NCI-H2196 treated with DMSO at 0.1 percent for 48 hours (cell line): Measurements from ENCODE around the gene MPP2.
"Not testable (repeated sequence)": the region's sequence is repeated elsewhere in the genome, so short reads cannot be mapped to it uniquely, and the experiment has no call there.

Source experiments
- DNase-seq: peaks from one replicate; lab custom pipeline; 2025; ENCODE audit not compliant: unreplicated experiment; lab: John Stamatoyannopoulos, UW

Gene MPP2

DNA sequence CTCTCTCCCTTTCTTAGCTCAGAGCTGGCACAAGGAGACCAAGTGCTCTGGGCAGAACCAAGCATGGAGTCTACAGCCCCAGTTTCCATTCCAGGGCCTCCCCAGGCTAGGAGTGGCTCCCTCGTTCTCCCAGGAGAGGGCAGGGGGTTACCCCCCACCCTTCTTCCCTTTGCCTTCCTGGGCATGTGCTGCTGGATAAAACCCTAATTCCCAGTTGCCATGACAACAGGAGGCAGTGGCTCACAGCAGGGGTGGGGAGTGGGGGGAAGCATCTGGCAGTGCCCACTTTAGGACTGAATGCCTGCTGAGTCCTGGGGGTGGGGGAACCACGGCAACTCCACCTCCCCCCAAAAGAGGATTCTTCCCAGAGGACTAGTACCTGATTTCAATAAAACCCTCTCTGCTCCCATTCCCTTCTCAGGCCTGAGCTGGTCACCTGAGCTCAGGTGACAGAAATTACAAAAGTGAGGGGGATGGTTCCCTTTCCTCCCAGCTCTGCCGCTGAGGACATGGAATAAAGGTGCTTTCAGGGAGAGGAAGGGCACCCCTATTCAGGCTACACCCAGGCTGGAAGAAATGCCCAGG, 1.8 kb downstream of the MPP2 start:
- no peak for DNase-seq

DNA sequence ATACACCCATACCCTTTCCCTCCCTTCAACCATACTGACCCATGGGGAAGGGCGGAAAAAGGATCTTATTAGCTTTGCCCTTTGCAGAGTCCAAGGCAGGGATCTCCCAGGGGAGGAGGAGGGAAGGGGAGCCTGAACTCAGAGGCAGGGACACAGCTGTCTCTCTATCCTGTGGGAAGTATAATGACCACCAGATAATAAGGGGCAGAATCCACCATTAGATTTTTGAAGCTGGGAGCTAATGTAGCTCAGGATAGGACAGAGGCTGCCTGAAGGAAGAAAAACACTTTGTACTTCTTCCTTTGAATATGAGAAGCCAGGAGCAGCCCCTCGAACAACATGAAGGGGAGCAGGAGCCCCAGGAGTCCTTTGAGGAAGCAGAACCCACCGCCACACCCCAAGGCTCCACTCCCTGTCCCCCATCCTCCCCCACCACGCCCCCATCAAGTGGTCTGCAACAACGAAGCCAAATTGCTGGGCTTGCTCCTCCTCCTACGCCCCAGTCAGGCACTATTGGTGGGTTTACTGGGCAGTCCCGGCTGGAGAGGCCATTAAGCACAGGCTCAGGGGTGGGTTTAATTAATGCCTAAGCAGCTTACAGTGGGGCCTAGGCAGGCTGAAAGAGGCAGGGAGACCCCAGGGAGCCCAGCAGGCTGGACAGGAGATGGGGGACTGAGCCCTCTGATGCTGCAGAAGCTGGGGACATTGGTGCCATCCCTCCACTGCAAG, 5.3 kb downstream of the MPP2 start:
- no peak for DNase-seq

DNA sequence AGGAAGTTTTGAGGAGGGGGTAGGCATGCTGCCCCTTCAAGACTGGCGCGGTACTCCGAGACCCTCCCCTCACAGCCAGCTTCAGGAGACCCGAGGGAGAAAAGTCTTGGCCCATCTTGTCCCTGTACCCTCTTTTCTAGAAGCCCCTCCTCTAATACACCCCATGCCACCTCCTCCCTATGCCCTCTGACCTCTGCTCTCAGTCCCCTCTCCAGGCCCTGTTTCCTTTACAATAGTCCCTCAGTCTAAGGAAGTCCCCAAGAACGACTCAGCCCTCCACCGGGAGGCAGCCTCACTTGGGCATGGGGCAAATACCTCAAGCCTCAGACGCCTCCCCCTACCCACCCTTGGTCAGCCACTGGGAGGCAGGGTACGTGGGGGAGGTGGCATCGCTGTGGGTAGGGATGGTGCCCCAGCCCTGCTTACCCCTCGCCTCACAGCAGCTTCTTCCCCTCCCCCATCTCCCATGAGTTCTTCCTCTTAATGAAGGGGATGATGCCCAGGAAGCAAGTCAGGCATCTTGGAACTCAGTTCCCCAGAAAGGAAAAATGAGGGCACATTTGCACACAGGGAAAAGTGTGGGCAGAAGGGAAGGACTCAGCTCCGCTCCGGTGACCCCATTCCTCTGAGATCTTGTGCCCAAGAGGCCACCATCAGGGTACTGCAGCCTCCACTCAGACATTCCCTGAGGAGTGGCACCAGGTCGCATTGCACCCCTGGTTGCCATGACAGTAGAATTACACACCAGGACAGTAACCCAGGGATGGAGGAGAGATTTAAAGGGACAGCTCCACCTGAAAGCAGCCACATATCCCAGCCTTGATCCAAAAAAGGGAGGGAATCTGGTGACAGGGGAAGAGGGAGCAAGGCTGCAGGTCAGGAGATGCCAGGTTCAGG, 6.2 kb downstream of the MPP2 start:
- DNase-seq, result no peak

DNA sequence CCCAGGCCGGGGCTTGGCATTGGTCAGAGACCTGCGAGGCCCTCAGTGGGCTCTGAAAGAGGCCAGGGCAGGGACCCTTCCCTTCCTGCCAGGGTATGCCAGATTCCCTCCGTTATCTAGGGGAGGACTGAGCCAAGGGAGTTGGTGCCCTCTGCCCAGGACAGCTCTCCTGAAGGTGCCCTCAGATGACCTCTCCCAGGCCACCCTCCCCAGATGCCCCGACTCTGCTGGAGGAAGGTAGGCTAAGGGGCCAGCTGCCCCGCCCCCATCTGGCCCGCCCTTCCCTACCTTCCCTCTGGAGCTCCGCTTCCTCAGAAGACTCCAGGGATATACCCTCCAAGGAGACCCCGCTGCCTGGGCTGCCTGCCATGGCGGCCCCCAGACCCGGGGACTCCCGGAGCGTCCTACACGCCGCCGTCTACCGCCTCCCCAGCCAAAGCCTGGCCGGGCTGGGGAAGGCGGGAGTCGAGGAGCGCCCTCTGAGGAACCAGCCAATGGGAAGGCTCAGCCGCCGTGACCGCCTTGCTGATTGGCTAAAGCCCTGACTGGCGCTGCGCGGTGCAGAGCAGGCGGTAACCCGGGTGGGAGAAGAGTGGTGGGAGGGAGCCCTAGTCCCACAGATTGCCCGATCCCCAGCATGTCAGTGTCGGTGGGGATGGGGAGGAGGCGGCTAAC, 7.0 kb downstream of the MPP2 start:
- peak; percentile 62 for DNase-seq

DNA sequence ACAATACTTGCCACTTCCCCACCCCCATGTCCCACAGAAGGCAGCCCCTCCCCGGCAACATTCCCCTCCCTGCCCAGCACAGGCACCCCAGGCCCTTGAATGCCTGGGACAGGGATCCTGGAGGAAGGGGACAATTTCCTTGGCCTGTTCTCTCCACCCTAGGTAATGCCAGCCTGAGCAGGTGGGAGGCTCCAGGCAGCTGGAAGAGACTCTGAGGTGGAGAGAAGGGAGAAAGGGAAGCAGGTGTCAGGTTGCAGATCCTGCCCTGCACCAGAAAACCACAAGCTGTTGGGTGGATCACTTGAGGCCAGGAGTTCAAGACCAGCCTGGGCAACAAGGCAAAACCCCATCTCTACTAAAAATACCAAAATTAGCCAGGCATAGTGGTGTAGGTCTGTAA, 8.9 kb downstream of the MPP2 start:
- no peak for DNase-seq

DNA sequence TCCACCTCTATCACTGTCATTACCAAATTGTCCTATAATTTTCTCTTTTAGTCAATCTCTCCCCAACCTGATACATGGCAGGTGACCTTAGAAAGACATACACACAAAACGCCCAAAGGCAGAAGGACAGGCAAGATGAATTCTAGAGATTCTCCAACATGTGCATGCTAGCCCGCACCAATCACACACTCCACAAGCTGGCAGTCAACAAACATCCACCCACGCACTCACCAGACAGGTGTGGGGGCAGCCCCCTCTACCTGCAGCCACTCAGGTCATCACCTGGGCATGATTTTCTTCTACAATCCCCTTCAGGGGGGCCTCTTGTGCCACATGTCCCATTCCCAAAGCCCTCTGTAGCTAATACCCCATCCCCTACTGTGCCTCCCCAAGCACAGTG, 9.5 kb downstream of the MPP2 start:
- no peak for DNase-seq

DNA sequence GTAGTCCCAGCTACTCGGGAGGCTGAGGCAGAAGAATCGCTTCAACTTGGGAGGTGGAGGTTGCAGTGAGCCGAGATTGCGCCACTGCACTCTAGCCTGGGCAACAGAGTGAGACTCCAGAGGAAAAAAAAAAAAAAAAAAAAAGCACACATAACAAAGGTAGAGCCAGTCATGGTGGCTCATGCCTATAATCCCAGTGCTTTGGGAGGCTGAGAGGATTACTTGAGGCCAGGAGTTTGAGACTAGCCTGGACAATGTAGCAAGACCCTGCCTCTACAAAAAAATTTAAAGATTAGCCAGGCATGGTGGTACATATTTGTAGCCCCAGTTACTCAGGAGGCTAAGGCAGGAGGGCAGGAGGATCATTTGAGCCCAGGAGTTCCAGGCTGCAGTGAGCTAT, 12.8 kb downstream of the MPP2 start:
- DNase-seq, result not testable (repeated sequence)

DNA sequence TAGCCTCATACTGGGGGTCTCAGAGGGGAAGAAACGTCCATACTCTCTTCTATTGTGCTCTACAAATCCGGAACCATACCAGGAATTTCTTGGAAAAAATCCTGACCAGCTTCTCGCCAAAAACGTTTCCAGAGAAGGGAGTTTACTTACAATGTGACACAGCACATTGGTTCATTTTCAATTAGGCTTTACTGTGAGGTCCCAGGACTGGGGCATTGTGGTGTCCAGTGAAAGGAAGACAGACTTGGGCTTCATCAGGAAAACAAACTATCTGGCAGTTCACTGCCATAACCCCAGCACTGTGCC, 14.7 kb downstream of the MPP2 start:
- no peak for DNase-seq

DNA sequence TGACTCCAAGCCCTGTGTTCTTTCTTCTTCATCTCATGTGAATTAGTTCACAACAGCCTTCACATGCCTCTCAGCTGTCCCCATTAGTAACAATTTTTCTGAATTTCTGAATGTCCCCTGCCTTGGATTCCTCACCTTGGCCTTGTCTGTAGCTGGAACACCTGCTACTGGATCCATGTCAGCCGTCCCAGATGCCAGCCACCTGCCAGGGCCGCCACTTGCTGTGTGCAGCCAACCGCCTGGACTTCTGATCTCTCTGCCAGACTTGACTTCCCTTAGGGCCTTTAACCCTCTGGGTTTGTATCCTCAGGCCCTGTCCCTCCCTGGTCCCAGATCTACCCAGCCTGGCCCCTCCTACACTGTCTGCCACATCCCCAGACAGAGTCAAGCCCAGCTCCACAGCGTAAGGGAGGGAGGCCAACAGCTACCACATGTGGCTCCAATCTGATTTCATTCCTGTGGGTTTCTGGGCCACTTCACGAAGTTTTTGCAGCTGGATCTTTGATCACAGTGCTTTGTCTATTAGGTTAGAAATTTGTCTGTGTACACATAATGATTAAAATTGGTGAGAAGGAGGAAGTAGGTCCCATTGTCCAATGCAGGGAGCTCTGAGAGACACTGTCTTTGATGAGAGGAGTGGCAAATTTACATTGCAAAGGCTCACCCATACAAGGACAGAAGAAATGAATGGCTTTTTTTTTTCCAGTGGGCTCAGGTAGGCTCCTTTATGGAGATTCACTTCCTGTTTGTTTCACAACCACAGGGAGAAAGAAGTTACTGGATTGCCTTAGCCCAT, 15.3 kb downstream of the MPP2 start:
- DNase-seq, result no peak

DNA sequence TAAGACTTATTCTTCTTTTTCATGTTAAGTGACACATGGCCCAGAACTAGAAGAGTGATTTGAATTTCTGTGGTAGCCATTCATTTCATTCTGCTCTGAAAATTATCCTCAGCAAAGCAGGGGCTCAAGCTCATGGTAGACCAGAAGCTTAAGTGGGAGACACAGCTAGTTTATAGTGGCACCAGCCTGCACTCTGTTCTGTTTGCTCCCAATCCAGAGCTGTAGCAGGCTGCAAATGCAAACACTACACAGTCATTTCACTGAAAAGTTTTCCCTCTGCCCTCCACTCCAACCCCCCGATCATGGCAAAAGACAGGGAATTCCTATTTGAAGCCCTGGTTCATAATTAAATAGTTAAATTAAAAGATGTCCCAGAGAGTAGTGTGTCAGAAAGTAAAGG, 17.1 kb downstream of the MPP2 start:
- DNase-seq, result no peak

DNA sequence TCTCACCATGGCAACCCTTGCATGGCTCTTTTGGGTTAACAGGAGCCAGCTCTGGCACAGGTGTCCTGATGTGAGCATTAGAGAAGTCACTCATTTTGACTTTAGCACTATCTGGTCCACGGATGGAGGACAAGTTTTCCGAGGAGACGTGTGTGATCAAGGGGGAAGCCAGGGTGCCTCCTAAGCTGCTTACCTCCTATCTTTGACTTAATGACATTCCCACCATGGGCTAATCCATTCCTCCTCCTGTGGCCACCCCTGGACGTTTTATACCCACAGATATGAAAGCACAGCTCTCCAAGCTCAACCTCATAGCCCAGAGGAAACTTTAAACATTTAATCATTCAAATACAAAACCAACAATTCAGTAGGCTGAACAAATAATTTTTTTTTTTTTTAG, 18.8 kb downstream of the MPP2 start:
- no peak for DNase-seq

DNA sequence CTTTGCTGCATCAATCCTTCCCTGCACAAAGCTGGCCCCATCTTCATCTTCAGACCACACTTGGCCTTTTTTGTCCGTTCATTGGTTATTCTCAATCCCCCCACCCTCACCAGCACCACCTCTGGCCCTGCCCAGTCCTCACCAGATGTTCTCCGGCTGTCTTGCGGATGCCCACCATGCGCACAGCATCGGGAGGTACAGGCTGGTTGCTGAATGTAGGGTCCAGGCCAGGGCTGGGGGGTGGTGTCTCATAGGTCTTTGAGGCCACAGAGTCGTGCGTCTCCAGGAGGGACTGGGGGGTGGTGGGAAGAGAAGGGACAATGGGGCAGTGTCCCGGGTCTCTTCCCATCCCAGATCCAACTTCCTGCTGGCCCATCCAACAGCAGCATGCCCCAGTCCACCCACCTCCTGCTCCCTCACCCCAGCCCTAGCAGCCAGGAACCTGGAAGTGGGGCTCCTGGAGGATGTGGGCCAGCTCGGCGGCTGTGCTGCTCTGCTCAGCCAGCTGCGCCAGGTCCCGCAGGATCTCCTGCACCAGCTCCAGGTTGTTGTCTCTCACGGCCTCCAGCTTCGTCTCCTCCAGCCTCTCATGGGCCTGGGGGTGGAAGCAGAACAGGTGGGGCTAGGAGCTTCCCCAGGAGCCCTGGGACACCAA, 24.4 kb downstream of the MPP2 start:
- no peak for DNase-seq

DNA sequence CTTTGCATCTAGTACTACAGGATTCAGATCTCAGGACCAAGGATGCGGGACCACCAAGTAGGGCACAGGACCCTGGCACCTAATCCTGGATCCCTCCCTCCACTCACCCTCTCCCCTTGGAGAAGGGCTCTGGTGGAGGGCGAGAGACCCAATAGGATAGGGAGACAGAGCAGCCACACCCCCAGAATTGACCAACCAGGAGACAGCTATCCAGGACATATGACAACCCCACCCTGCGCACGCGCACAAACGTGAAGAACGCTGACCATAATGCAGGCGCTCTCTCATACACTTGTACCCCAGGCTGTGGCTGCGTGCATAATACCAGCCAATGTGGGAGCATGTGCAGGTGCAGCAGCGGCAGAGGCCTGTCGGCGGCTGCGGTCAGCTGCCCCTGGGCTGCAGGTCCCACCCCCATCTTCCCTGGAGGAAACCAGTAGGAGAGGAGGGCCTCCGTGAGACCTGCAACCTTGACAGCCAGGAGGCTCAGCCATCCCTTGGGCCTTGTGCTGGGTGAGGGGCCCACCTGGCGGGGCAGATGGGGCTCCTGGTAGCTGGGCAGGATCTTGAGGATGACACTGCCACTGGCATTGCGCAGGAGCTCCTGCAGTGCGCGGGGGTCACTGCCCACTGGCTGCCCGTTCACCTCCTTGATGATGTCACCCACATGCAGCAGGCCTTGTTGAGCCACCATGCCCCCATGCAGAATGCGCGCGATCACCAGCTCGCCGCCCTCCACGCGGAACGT, 25.4 kb downstream of the MPP2 start:
- DNase-seq, result no peak

DNA sequence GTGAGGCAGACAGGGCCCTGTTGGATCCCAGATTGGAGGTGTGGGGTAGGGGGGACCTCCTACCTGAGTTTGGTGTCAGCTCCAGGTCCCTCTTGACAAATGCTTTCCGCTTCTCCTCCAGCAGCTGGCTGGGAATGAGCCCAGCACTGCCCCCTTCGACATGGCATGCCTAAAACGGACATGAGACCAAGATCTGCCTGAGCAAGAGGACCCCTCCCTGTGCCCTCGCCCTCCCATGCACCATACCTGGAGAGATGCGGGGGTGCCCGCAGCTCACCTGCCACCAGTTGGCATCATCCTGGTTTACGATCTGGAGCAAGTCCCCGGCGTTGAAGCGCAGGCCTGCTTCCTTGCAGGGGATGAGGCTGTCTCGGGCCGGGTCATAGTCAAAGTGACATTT, 26.2 kb downstream of the MPP2 start:
- DNase-seq, result no peak

DNA sequence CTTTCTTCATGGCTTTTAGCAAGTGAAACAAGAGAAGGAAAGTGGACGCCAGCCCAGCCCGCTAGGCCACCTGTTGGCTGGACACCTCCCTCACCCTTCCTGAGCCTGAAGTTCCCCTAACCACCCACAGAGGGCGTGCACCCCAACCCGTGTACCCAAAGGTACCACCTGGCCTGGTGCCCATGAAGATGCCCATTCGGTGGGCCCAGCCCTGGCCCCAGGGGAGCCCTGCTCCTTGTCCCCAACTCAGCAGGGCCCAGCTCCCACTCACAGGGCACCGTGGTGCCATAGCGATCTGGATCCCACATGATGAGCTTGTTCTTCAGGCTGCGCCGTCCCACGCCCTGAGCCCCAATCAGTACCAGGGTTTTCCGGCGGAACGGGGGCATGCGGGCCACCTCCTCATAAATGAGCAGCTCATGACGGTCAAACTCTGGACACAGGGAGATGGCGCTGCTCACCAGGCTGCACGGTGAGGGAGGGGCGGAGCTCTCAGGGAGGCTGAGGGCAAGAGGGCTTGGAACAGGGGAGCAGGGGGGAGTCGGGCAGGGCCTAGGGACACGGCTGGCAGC, 26.8 kb downstream of the MPP2 start:
- peak; percentile 58 for DNase-seq

DNA sequence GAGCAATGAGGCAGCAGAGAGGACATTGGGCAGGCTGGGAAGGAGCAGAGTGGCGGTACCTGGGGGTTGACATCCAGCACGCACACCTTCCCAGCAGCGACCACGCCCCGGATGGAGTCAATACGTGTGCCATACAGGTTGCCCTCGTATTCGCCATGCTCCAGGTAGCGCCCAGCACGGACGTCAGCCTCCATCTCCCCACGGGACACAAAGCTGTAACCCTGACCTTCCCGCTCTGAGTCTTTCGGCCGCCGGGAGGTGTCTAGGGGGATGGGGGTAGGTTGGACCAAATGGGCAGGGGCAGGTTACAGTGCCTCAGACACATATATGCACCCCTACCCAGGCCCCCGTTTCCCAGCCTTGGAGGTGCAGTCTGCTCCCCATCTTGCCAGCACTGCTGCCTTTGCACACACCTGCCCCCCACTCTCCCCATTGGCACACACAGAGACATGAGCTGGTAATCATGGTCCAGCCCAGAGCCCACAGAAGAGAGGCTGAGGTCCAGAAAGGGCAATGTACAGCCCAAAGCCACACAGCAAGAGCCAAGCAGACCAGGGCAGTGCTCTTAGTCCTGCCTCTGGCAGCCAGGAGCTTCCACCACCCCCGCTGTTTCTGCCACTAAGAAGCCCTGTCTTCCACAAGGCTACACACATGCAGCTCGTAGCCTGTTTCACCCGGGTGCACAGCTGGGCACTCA, 27.5 kb downstream of the MPP2 start:
- DNase-seq, result no peak

DNA sequence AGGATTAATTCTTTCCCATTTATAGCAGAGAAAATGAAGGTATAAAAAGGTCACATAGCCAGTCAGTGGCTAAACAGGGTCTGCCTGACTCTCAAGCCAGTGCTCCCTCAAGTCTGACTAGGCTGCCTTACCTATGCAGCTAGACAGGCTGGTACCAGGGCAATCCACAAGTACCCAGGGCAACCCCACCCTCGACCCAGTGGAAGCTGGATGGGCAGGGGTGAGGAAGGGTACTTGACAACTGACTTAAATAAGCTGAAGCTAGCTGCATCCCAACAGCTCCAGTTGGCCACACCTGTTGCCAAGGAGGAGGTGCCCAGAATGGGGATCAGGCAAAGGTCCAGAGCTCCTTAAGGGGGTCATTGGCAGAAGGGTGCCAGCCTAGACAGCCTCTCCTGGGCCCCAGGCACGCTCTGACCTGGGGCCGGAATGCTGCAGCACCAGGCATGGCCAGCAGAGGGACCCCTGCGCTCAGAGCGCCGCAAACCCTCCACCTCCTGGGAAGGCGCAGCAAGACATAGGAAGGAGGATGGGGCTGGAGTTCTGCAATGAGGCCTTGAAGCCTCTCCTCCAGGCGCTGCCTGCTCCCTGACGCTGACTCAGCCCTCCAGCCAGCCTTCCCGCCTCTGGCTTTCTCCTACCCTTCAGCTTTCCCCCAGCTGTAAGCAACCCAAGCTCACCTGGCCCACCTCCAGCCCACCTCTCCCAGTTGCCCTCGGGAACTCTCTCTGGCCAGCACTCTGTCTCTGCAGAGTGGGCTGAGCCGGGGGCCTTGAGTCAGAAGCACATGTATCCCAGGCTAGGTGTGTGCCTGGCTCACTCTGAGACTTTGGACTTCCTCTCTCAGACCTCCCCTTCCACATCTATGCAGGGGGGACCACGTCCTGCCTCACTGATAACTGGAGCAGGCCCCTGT, 28.8 kb downstream of the MPP2 start:
- DNase-seq, result peak; percentile 50
